NCI-H345 (cell line): Measurements from ENCODE around the gene KCNG4.

ENCODE experiments used
- DNase-seq: peaks from one replicate; lab custom pipeline; 2025; lab: John Stamatoyannopoulos, UW

Gene KCNG4

DNA sequence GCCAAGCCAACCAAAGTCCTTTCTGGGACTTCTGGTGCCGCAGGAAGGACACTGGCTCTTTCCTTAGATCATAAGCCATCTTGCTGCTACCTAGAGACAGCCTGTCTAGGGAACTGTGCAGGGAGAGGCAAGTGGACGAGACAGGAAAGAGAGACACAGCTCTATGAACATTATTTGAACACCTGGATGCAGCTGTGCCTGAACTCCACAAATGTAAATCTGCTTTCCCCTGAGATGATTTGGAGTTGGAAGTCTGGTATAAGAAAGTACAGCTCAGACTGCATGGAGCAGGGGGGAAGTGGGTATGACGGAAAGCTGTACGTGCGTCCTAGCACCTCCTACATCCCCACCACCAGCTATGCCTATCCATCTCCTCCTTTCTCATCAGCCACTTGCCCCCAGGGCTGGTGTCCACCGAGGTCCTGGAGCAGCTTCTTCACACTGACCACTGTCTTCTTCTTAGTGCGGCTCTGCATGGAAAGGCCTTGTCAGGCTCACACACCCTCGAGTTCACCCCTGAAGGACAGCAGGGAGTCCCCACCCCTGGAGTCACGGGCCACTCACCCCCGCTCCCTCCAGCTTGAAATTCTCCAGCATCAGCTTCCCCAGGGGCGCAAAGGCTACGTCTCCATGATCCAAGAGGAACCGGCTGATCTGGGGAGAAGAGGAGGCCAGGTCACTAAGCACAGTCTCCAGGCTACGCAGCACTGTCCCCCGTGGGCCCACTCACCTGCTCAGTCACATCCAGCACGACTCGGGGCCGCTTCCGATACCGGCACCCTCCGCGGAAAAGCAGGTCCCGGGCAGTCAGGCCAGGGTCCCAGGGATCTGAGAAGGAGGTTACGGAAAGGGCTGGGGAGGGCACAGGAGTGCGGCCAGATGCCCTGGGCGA is 56.9 kb downstream of the KCNG4 start:
- no peak for DNase-seq

DNA sequence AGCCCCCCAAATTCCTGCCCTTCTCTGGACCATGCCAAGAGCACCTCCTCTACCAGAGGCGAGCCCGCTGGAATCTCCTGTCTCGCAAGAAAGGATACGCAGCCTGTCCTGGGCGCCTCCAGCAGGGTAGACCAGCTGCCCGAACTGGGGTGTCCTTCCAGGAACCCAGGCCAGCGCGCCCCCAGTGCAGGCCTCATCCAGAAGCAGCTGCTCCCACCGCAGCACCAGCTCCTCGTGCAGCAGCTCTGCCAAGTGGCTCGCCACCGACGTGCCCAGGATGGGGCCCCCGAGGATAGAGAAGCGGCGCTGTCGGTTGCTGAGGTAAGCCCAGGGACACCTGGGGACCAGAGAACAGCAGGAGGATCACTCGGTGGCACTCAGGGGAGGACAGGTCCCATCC is 57.7 kb downstream of the KCNG4 start:
- DNase-seq, result no peak

DNA sequence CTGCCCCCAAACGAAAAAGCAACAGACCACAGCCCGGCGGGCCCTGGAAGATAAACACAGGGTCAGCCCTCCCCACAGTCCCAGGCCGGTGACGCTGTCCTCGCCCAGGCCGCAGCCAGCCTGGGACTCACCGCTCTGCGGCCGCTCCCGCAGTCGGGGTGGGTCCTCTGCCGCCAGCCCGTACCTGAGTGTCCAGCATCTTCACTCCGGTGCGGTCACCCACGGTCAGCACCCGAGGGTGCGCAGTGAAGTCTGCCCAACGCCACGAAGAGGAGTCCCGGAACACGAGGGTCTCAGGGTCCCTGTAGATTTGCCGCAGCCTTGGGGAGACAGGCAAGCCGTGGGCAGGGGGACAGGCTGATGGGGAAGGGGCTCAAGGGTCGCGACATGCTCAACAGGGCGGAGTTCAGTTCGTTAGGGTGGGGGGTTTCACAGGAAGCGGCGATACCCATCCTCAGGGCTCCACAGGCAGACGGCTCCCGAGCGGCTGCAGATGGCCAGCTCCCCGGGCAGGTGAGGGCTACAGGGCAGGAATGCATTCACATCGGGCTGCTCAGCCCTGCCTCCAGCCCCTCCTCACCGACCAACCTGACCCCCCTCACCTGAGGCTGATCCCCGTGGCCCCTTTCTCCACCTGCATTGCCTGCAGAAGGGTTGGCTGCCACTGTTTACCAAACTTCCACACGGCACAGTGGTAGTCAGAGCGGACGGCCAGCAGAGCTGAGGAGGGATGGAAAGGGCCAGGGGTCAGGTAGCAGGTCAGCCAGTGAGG is 58.5 kb downstream of the KCNG4 start:
- DNase-seq, result no peak

DNA sequence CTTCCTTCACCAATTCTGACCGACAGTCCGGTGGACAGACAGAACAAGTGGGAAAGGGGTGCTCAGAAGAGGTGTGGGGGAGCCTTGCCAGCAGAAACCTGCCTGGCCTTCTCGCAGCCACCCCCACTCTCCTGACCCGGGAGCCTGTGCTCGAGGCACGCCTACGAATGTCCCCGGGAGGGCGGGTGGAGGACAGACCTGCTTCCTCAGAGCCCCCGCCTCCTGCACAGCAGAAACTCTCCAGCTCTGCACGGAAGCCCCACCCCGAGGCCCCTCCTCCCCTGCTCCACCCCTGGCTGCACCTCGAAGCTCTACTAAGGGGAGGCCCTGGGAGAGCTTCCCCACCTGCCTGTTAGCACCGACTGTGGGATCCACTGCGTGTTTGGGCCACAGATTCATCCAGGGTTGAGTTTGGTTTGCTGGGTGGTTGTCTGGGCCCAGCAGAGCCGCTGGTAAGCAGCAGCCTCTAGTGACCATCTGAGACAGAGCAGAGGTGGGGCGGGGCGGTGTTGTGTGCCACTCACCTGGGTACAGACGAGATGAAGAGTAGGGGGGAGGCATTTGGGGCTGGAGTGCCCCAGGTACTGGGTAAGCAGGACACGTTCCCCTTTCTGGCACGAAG is 59.2 kb downstream of the KCNG4 start:
- no peak for DNase-seq

DNA sequence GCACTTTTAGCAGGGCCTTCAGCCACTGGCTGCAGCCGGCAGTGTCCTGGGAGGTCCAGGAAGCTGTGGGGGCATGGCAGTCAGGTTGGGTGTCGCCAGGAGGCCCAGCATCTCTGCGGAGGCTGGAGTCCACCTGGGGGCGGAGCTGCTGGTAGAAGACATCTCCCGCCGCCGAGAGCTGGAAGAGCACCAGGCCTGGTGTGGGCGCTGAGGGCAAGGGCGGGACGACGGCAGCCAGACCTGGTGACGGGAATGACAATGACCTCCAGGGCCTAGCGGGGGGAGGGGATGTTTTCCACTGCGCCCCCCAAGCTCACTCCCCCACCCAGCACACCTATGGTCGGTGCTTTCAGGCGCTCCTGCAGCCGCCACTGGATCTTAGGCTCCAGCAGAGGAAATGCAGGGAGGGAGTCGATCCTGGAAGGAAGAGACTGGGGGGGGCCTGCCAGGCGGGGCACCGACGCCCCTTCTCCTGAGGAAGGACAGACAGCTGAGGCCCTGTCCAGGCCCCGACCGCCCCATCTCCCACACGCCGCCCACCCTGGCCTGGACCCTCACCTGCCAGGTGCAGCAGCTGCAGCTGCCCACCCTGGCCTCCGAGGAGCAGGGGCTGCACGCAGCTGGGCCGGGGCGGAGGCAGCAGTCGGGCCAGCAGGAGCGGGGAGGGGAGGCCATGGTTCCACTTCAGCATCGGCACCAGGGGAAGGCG is 60.0 kb downstream of the KCNG4 start:
- DNase-seq, result no peak

DNA sequence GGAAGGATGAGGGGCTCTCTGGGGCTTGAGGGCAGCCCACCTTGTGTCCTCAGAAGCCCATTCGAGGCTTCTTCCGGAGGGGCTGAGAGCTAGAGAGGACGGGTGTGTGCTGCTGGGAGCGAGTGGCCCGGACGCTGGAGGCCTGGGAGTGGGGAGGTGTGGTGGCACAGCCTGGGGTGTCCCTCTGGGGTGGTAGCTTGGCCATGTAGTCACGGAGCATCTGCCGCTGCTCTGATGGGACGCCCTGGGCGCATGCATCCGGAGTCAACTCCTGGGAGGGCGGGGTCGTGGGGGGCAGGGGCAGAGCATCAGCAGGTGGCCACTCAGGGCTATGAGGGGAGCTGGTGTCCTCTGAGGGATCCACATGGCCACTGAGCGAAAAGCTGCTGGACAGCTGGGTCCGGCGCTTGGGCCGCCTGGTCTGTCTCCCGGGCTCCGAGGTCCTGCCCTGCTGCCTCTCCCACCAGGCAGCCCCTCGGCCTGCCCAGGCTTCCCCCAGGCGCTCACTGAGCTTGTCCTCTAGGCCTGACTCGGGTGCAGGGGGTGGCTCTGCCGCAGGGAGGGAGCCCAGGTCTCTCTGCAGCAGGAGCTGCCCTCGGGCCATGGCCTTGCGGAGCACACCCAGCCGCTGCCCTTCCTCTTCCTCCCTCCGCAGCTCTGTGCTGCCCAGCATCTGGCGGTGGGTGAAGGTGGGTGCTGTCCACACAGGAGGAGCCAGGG is 60.8 kb downstream of the KCNG4 start:
- no peak for DNase-seq

DNA sequence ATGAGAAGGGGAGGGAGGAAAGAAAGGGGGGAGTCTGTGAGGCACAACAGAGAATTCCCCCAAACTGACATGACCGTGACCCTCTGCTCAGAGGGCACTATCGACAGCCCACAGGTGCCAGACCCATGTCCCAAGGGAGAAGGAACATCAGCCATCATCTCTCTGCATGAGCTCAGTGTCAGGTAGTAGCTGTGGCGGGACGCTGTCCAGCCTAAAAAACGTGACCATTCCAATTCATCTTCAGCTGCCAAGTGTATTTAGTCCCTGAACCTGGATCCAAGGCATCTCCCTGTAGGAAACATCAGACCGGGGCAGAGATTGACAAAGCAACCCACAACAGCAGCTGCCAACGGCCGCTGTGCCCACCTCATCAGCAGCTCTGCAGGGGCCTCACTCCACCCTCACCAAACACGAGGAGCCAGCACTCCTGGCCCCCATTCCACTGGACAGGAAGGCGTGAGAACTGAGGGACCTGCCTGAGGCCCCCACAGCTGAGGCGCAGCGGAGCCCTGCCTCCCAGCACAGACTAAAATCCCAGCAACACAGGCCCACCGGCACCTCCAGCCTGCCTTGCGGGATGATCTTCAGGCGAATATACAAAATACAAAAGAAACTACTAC is 61.6 kb downstream of the KCNG4 start:
- DNase-seq, result no peak

DNA sequence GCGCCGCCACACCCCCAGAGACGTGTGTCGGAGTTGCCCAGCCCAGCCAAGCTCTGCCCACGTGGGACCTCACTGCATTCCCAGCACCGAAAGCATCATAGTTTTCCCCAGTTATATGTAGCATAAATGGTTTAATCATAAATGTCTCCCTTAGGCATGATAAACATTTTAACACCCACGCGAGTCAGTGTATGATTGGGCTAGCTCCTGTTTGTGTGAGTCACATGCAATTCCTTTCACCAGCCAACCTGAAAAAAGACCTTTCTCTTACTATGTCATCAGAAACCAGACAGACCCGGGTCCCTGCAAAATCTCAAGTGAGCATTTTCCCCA is 62.1 kb downstream of the KCNG4 start:
- DNase-seq, result no peak

DNA sequence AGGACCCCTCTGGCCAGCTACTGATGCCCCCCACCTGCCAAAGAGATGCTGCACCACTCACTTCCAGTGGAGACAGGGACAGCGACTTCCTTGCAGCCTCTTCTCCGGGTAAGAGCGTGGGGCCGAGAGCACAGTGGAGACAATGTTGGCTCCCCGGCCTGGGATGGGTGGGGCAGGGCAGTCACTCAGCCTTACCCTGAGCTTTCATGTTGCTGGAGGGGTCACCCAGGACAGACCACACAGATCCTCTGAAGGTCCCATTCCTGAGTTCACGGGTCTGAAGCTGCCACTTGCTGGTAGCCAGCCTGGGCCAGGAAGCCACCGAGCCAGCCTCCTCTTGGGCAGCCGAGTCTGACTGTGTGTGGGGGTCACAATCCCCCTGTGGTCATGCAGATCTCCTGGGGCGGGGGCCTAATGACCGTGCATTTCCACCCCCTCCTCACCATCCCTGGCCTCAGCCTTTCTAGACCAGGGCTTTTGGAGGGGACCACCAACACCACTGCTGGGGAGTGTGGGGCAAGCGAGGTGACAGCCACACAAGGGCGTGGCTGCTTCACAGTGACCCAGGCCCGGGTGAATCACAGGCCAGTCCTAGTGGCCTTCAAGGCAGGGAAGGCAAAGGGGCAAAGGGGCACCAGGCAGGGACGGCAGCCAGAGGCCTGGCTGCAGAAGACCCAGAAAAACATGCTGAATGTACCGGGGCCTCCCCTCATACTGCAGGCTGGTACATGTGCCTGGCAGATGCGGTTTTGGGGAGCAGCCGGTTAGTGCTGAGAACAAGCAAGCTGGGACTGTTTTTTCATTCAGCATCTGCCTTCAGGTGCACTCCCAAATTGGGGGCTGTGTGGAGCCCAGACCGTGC is 63.4 kb downstream of the KCNG4 start:
- no peak for DNase-seq

DNA sequence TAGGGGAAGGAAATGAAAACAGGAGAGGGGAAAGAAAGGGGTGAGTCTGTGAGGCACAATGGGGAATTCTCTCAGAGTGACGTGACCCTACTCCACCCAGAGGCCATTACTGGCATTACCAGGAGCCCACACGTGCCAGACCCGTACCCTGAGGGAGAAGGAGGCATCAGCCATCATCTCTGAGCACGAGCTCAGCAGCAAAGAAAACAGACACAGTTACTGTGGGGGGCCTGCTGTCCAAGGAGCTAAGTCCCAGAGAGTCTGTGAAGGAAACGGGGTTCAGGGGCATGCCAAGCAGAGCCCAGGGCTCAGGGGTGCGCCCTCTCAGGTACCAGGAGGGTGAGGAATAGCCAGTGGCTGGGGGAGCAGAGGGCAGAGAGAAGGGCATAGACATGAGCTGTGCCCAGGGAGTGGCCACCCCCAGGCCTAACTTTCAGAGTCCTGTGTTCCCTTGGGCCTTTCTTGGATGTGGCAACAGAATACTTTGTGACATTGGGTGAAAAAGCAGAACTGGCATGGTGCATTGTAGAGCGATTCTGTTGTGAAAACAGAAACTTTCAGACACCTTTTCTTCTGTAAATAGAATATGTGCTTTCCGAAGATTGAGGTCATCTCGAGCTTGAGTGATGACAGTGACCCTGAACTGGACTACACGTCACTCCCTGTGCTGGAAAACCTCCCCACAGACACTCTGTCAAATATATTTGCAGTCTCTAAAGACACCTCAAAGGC is 64.3 kb downstream of the KCNG4 start:
- DNase-seq, result peak; percentile 31

DNA sequence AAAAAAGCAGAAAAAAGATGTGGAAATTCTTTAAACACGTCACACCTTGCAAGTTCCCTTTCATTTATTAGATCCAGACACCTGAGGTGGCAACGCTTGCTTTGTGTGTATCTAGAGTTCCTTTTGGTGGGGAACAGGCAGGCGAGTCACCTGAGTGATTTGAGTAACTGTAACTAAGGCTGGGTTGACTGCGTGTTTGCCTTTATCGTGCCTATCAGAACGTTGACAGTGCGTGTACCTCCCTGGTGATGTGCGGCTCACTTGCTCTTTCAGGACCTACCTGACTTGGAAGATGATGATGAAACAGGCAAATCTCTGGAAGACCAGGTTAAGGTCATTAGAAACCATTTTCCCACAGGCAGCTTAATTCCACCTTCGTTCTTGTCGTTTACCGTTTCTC is 65.4 kb downstream of the KCNG4 start:
- no peak for DNase-seq

DNA sequence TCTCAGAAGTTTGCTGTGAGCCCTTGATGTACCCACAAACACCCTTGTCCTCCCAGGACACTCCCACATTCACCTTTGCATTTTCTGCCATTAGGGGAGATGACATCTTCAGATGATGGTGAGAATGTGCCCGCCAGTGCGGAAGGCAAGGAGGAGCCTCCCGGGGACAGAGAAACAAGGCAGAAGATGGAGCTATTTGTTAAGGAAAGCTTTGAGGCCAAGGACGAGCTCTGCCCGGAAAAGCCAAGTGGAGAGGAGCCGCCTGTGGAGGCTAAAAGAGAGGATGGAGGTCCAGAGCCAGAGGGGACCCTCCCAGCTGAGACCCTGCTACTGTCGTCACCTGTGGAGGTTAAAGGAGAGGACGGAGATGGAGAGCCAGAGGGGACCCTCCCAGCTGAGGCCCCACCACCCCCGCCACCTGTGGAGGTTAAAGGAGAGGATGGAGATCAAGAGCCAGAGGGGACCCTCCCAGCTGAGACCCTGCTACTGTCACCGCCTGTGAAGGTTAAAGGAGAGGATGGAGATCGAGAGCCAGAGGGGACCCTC is 70.0 kb downstream of the KCNG4 start:
- DNase-seq, result no peak
